Effector CD4-positive, alpha-beta T cell (primary cell): ENCODE measurements around the gene ARMC2.
"Not testable (repeated sequence)": the region's sequence is repeated elsewhere in the genome, so short reads cannot be mapped to it uniquely, and the experiment has no call there.

Experiments used
- DNase-seq: peaks from one replicate; pipeline ENCODE4 v3.0.0-alpha.2; 2020
- total RNA-seq: gene quantifications from one replicate; lab custom pipeline; 2026; lab: John Stamatoyannopoulos, UW

Gene ARMC2
- 6.9 reads per million, percentile 25 among the genes with 10 or more reads in this experiment for total RNA-seq

- DNase-seq: peak; percentile 73
These were observed at the start of gene ARMC2 for GRCh38 chr6:108848116-108848868. TSS of gene ARMC2 (plus strand) at chr6:108848422. CDS start at chr6:108854268, 5,846 bp downstream.

GRCh38 chr6:108798670-108799353 is 49.4 kb upstream of the ARMC2 start:
- peak; percentile 7 for DNase-seq

- DNase-seq: no peak
These were observed 48.9 kb upstream of the ARMC2 start for GRCh38 chr6:108799354-108799717.

GRCh38 chr6:108799791-108800190 is 48.4 kb upstream of the ARMC2 start:
- DNase-seq: no peak

GRCh38 chr6:108800427-108800864 is 47.8 kb upstream of the ARMC2 start:
- DNase-seq: no peak

GRCh38 chr6:108801366-108801765 is 46.9 kb upstream of the ARMC2 start:
- no peak for DNase-seq

GRCh38 chr6:108803982-108804490 is 44.2 kb upstream of the ARMC2 start:
- DNase-seq: no peak

GRCh38 chr6:108804956-108805355 is 43.3 kb upstream of the ARMC2 start:
- no peak for DNase-seq

- no peak for DNase-seq
These were observed 42.5 kb upstream of the ARMC2 start for GRCh38 chr6:108805611-108806167.

GRCh38 chr6:108806171-108806570 is 42.1 kb upstream of the ARMC2 start:
- no peak for DNase-seq

GRCh38 chr6:108806665-108807064 is 41.6 kb upstream of the ARMC2 start:
- DNase-seq: no peak

- no peak for DNase-seq
These were observed 40.3 kb upstream of the ARMC2 start for GRCh38 chr6:108807928-108808327.

GRCh38 chr6:108809211-108809610 is 39.0 kb upstream of the ARMC2 start:
- DNase-seq: no peak

- no peak for DNase-seq
These were observed 38.1 kb upstream of the ARMC2 start for GRCh38 chr6:108810057-108810643.

GRCh38 chr6:108811490-108811889 is 36.7 kb upstream of the ARMC2 start:
- no peak for DNase-seq

GRCh38 chr6:108813218-108813617 is 35.0 kb upstream of the ARMC2 start:
- DNase-seq: not testable (repeated sequence)

GRCh38 chr6:108817276-108817675 is 30.9 kb upstream of the ARMC2 start:
- not testable (repeated sequence) for DNase-seq

GRCh38 chr6:108820006-108820405 is 28.2 kb upstream of the ARMC2 start:
- no peak for DNase-seq

GRCh38 chr6:108822401-108822800 is 25.8 kb upstream of the ARMC2 start:
- no peak for DNase-seq

GRCh38 chr6:108825326-108825725 is 22.9 kb upstream of the ARMC2 start:
- no peak for DNase-seq

- no peak for DNase-seq
These were observed 17.1 kb upstream of the ARMC2 start for GRCh38 chr6:108831104-108831503.

- DNase-seq: no peak
These were observed 15.5 kb upstream of the ARMC2 start for GRCh38 chr6:108832738-108833137.

- DNase-seq: peak; percentile 75
These were observed 12.9 kb upstream of the ARMC2 start for GRCh38 chr6:108835218-108835850.
